ENCODE measurements around the gene DGKH. TPM values are rescaled to one million over a fixed set of nuclear protein-coding genes. Genes with fewer than 3 reads are reported as not detected.

DGKH gene
- total and polyA plus RNA-seq, 2 donors (not counting 1 experiment from before 2014, with no cell fraction given) = 0.06 to 0.67 TPM

- ChIA-PET POLR2A (no interaction called here), CTCF (no interaction called here)
- H3K4me1 ChIP-seq (ENCODE audit: control insufficient read depth in 2 of 2, insufficient read depth in 2 of 2, low read length in 2 of 2) = peaks cover 23 to 31% of the 10 kb centered on the region in 2 donors
- ATAC-seq (ENCODE audit: low read depth) (no peak), DNase-seq (no peak)
- no peak overlapping the region for H3K27ac ChIP-seq (ENCODE audit: low read length in 2 of 2)
- H3K4me2 ChIP-seq (replicated peaks; ENCODE audit: low read depth, low read length, poor library complexity, severe bottlenecking) = no peak overlapping the region
- TF ChIP-seq EZH2 (IDR thresholded peaks at IDR 0.05; ENCODE audit: borderline replicate concordance, insufficient read depth, low read depth, low read length, poor library complexity, severe bottlenecking) = no peak
- TF ChIP-seq CTCF (IDR thresholded peaks at IDR 0.05) = no peak
- no peak overlapping the region for H3K4me3 ChIP-seq (ENCODE audit: control extremely low read depth in 1 of 5, extremely low read depth in 1 of 5, insufficient read depth in 1 of 5, low read depth in 2 of 5, low read length in 4 of 5)
- Mint-ChIP-seq H3K27me3 (peaks cover 29% of the 10 kb centered on the region), H3K27ac (no peak overlapping the region), H3K9me3 (ENCODE audit: insufficient read depth) (no peaks in the 10 kb centered on the region), H3K4me1 (peaks cover 25% of the 10 kb centered on the region), H3K4me3 (no peak overlapping the region)
- H3K9me3 ChIP-seq (ENCODE audit: control extremely low read depth in 1 of 3, control insufficient read depth in 2 of 3, insufficient read depth in 1 of 3, low read length in 2 of 3) = peaks cover 0 to 10% (median 0%) of the 10 kb centered on the region in 3 donors
- WGBS (ENCODE audit: insufficient coverage) = 91% methylated on average over 4 of the region's 5 CpGs
- no peak overlapping the region for H3K9ac ChIP-seq (ENCODE audit: low read length)
- no peaks in the 10 kb centered on the region for H4K20me1 ChIP-seq (ENCODE audit: control insufficient read depth, insufficient read depth, low read length, poor library complexity, severe bottlenecking)
- no peaks in the 10 kb centered on the region for H3K36me3 ChIP-seq (replicated peaks in 1 of 2; ENCODE audit: control extremely low read depth in 1 of 2, control insufficient read depth in 1 of 2, extremely low read depth in 1 of 2, insufficient read depth in 2 of 2, low read length in 1 of 2)
- peaks cover 0 to 38% (median 21%) of the 10 kb centered on the region in 4 experiments for H3K27me3 ChIP-seq (replicated peaks in 1 of 4; ENCODE audit: control extremely low read depth in 1 of 4, control insufficient read depth in 3 of 4, insufficient read depth in 4 of 4, low read length in 3 of 4)
- no peak overlapping the region for H2AFZ ChIP-seq (ENCODE audit: insufficient read depth, low read depth, low read length, poor library complexity, severe bottlenecking)
- intact Hi-C loops (cut with micrococcal nuclease) = loop anchor here (5.0 to 10.0 kb wide), 2 partner anchors 229 to 589 kb away; partner anchors contain the start of genes AKAP11 and RGCC
- no peaks in the 10 kb centered on the region for H3K79me2 ChIP-seq (ENCODE audit: control insufficient read depth, insufficient read depth, low read length)
Measured at GRCh38 chr13:42043676-42044075, 4.8 kb upstream of the DGKH start.

GRCh38 chr13:42046448-42046847 is 2.0 kb upstream of the DGKH start:
- ATAC-seq (ENCODE audit: low read depth) = no peak
- POLR2A ChIA-PET = no interaction called here
- no peak overlapping the region for H3K4me3 ChIP-seq (ENCODE audit: control extremely low read depth in 1 of 5, extremely low read depth in 1 of 5, insufficient read depth in 1 of 5, low read depth in 2 of 5, low read length in 4 of 5)
- H3K9ac ChIP-seq (ENCODE audit: low read length) = no peak overlapping the region
- Mint-ChIP-seq H3K27me3 (peaks cover 40% of the 10 kb centered on the region), H3K27ac (no peak overlapping the region), H3K9me3 (ENCODE audit: insufficient read depth) (no peaks in the 10 kb centered on the region), H3K4me1 (peaks cover 17% of the 10 kb centered on the region), H3K4me3 (peak overlapping the region; percentile 21)
- H3K79me2 ChIP-seq (ENCODE audit: control insufficient read depth, insufficient read depth, low read length) = no peaks in the 10 kb centered on the region
- no peak overlapping the region for H3K27ac ChIP-seq (ENCODE audit: low read length in 2 of 2)
- no peaks in the 10 kb centered on the region for H4K20me1 ChIP-seq (ENCODE audit: control insufficient read depth, insufficient read depth, low read length, poor library complexity, severe bottlenecking)
- no peak overlapping the region for H2AFZ ChIP-seq (ENCODE audit: insufficient read depth, low read depth, low read length, poor library complexity, severe bottlenecking)
- H3K4me2 ChIP-seq (replicated peaks; ENCODE audit: low read depth, low read length, poor library complexity, severe bottlenecking) = no peak overlapping the region
- peaks cover 23 to 25% of the 10 kb centered on the region in 2 donors for H3K4me1 ChIP-seq (ENCODE audit: control insufficient read depth in 2 of 2, insufficient read depth in 2 of 2, low read length in 2 of 2)
- H3K36me3 ChIP-seq (replicated peaks in 1 of 2; ENCODE audit: control extremely low read depth in 1 of 2, control insufficient read depth in 1 of 2, extremely low read depth in 1 of 2, insufficient read depth in 2 of 2, low read length in 1 of 2) = no peaks in the 10 kb centered on the region
- TF ChIP-seq CTCF (IDR thresholded peaks at IDR 0.05) = no peak
- TF ChIP-seq EZH2 (IDR thresholded peaks at IDR 0.05; ENCODE audit: borderline replicate concordance, insufficient read depth, low read depth, low read length, poor library complexity, severe bottlenecking) = no peak
- WGBS (ENCODE audit: insufficient coverage) = no CpG with 5 or more reads among the region's 4 CpGs
- H3K9me3 ChIP-seq (ENCODE audit: control extremely low read depth in 1 of 3, control insufficient read depth in 2 of 3, insufficient read depth in 1 of 3, low read length in 2 of 3) = peaks cover 0 to 10% (median 0%) of the 10 kb centered on the region in 3 donors
- CTCF ChIA-PET = interaction anchor here (1.4 kb wide), 1 partner anchor 10 kb away, joined by 3 read pairs; no protein-coding TSS in a partner anchor
- intact Hi-C loops (cut with micrococcal nuclease) = loop anchor here (5.0 to 10.0 kb wide), 2 partner anchors 592 to 734 kb away; partner anchors contain the start of genes NAA16 and RGCC
- H3K27me3 ChIP-seq (replicated peaks in 1 of 4; ENCODE audit: control extremely low read depth in 1 of 4, control insufficient read depth in 3 of 4, insufficient read depth in 4 of 4, low read length in 3 of 4) = peaks cover 0 to 46% (median 29%) of the 10 kb centered on the region in 4 experiments
- DNase-seq = no peak

All from B cell (primary cell).